Ishikawa (cell line): ENCODE measurements around the gene CSF2.

Source experiments
- CEBPB ChIP-seq: IDR thresholded peaks from 2 replicates; pipeline ENCODE4 v1.6.1; 2012
- CREB1 ChIP-seq: IDR thresholded peaks from 2 replicates; pipeline ENCODE4 v1.6.1; 2012; ENCODE audit warnings: low read depth
- EGR1 ChIP-seq: IDR thresholded peaks from 2 replicates; pipeline ENCODE4 v1.6.1; 2012
- EP300 ChIP-seq: IDR thresholded peaks from 2 replicates; pipeline ENCODE4 v1.6.1; 2012; ENCODE audit warnings: borderline replicate concordance
- FOXM1 ChIP-seq: IDR thresholded peaks from 2 replicates; pipeline ENCODE4 v1.6.1; 2012; ENCODE audit warnings: low read depth, borderline replicate concordance
- RAD21 ChIP-seq: IDR thresholded peaks from 2 replicates; pipeline ENCODE4 v1.6.1; 2012; ENCODE audit warnings: low read depth
- TAF1 ChIP-seq: IDR thresholded peaks from 2 replicates; pipeline ENCODE4 v1.6.1; 2012; ENCODE audit warnings: low read depth, mild to moderate bottlenecking
- TCF12 ChIP-seq: IDR thresholded peaks from 2 replicates; pipeline ENCODE4 v1.6.1; 2012; ENCODE audit warnings: low read depth
- TEAD4 ChIP-seq: IDR thresholded peaks from 2 replicates; pipeline ENCODE4 v1.6.1; 2012
- YY1 ChIP-seq: IDR thresholded peaks from 2 replicates; pipeline ENCODE4 v1.6.1; 2012; ENCODE audit warnings: low read depth
- TF ChIP-seq, protein P1 (sequence below): IDR thresholded peaks from 2 replicates; pipeline ENCODE4 v1.6.1; 2012; ENCODE audit warnings: low read depth, mild to moderate bottlenecking
- TF ChIP-seq, protein P2 (sequence below): IDR thresholded peaks from 2 replicates; pipeline ENCODE4 v1.6.1; 2012
- TF ChIP-seq, protein P3 (sequence below): IDR thresholded peaks from 2 replicates; pipeline ENCODE4 v1.6.1; 2012

DNA sequence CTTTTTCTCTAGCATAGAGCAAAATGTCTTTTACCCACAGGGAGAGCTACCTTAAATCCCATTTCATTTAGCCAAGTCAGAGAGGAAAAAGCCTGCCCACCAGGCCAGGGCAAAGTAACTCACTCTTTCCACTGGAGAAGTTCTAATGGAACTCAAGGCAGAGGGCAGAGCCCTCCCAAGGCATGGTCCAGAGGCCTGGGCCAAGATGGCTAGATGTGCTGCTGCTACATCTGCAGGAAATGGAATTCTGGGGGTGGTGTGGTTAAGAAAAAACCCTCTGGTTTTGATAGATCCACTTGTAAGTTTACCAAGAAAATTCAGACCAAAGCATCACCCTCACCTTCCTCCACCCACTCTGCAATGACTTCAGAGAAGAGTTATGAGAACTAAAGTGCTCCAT, 37.3 kb downstream of the CSF2 start:
- TF ChIP-seq EP300 = no peak
- TF ChIP-seq, protein P1, sequence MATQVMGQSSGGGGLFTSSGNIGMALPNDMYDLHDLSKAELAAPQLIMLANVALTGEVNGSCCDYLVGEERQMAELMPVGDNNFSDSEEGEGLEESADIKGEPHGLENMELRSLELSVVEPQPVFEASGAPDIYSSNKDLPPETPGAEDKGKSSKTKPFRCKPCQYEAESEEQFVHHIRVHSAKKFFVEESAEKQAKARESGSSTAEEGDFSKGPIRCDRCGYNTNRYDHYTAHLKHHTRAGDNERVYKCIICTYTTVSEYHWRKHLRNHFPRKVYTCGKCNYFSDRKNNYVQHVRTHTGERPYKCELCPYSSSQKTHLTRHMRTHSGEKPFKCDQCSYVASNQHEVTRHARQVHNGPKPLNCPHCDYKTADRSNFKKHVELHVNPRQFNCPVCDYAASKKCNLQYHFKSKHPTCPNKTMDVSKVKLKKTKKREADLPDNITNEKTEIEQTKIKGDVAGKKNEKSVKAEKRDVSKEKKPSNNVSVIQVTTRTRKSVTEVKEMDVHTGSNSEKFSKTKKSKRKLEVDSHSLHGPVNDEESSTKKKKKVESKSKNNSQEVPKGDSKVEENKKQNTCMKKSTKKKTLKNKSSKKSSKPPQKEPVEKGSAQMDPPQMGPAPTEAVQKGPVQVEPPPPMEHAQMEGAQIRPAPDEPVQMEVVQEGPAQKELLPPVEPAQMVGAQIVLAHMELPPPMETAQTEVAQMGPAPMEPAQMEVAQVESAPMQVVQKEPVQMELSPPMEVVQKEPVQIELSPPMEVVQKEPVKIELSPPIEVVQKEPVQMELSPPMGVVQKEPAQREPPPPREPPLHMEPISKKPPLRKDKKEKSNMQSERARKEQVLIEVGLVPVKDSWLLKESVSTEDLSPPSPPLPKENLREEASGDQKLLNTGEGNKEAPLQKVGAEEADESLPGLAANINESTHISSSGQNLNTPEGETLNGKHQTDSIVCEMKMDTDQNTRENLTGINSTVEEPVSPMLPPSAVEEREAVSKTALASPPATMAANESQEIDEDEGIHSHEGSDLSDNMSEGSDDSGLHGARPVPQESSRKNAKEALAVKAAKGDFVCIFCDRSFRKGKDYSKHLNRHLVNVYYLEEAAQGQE = no peak
- TF ChIP-seq RAD21 = no peak
- TF ChIP-seq TCF12 = no peak
- no peak for TF ChIP-seq YY1
- TF ChIP-seq, protein P2, sequence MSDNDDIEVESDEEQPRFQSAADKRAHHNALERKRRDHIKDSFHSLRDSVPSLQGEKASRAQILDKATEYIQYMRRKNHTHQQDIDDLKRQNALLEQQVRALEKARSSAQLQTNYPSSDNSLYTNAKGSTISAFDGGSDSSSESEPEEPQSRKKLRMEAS = no peak
- TF ChIP-seq, protein P3, sequence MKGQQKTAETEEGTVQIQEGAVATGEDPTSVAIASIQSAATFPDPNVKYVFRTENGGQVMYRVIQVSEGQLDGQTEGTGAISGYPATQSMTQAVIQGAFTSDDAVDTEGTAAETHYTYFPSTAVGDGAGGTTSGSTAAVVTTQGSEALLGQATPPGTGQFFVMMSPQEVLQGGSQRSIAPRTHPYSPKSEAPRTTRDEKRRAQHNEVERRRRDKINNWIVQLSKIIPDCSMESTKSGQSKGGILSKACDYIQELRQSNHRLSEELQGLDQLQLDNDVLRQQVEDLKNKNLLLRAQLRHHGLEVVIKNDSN = no peak
- no peak for TF ChIP-seq FOXM1
- no peak for TF ChIP-seq CEBPB
- no peak for TF ChIP-seq EGR1
- TF ChIP-seq TEAD4 = no peak
- TF ChIP-seq TAF1 = no peak
- no peak for TF ChIP-seq CREB1
